Calu3 (cell line): ENCODE measurements around the gene ATG4D. TPM values are rescaled to one million over a fixed set of nuclear protein-coding genes. Genes with fewer than 3 reads are reported as not detected.

Source experiments
- BruUV-seq: library from RNA; stranded (reverse); fragments of 400-500 nt; replicated peaks from 2 replicates; lab custom pipeline; 2021; lab: Mats Ljungman, UMichigan
- CTCF ChIA-PET: fragments of 300-600 bp; sonication (Branson Sonifier 250); formaldehyde crosslinking; loops from one replicate; lab custom pipeline; 2022; ENCODE audit warnings: antibody characterized with exemption; lab: Charles Lee
- DNase-seq: peaks from one replicate; pipeline ENCODE4 v3.0.0; 2022
- H3K27ac Mint-ChIP-seq: one replicate; pipeline ENCODE4 v1.8.0; 2022; ENCODE audit warnings: mixed read lengths; ENCODE audit not compliant: unreplicated experiment
- H3K27me3 Mint-ChIP-seq: one replicate; pipeline ENCODE4 v1.8.0; 2022; ENCODE audit warnings: mixed read lengths; ENCODE audit not compliant: unreplicated experiment
- H3K36me3 Mint-ChIP-seq: one replicate; pipeline ENCODE4 v1.8.0; 2022; ENCODE audit warnings: mild to moderate bottlenecking, moderate library complexity, mixed read lengths; ENCODE audit not compliant: insufficient read depth, unreplicated experiment
- H3K4me1 Mint-ChIP-seq: one replicate; pipeline ENCODE4 v1.8.0; 2022; ENCODE audit warnings: mild to moderate bottlenecking, low read depth, mixed read lengths; ENCODE audit not compliant: unreplicated experiment
- H3K4me3 Mint-ChIP-seq: one replicate; pipeline ENCODE4 v1.8.0; 2022; ENCODE audit warnings: mild to moderate bottlenecking, low read depth, moderate library complexity, mixed read lengths; ENCODE audit not compliant: unreplicated experiment
- H3K9me3 Mint-ChIP-seq: one replicate; pipeline ENCODE4 v1.8.0; 2022; ENCODE audit warnings: low read depth, mixed read lengths; ENCODE audit not compliant: unreplicated experiment
- intact Hi-C: fragments of 100-400 bp; cut with micrococcal nuclease; formaldehyde crosslinking; loops from one replicate; pipeline ENCODE4 v1.10.0; 2022; ENCODE audit not compliant: unreplicated experiment
- total RNA-seq: library from RNA; stranded (reverse); gene quantifications from 2 replicates; pipeline ENCODE4 v1.2.3, GENCODE V29; 2022
- TF ChIP-seq, protein P1 (sequence below): fragments of 200-600 bp; IDR thresholded peaks from one replicate; pipeline ENCODE4 v1.8.0; 2022; ENCODE audit warnings: antibody characterized with exemption; ENCODE audit not compliant: unreplicated experiment

ATG4D gene
- total RNA-seq, 1 experiment from 2014 or later, result 24.5 TPM

DNA sequence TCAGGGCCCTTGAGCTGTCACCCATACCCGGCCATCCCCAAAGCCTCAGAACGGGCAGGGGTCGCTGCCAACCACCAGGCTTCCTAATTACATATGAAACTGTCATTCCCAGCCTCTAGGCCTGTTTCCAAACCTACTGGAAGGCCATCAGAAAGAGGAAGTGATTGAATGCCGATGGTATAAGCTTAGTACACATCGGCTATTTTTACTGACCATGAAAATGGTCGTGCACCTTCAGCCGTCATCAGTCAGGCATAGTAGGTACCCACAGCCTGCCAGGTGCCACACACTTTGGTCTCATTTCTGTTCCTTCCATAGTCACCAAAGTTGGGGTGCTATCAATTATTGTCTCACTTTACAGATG is 11.9 kb downstream of the ATG4D start:
- CTCF ChIA-PET, result interaction anchor here (0.5 kb wide), 1 partner anchor 235 kb away, joined by 4 read pairs; no protein-coding TSS in a partner anchor
- Mint-ChIP-seq H3K4me1 (no peaks in the 10 kb centered on the region), H3K36me3 (peaks cover 31% of the 10 kb centered on the region), H3K9me3 (no peaks in the 10 kb centered on the region), H3K4me3 (no peak overlapping the region), H3K27me3 (no peaks in the 10 kb centered on the region), H3K27ac (no peak overlapping the region)
- intact Hi-C loops, result no loop called here
- BruUV-seq, result no TSS peak
- DNase-seq, result no peak
- TF ChIP-seq, protein P1, sequence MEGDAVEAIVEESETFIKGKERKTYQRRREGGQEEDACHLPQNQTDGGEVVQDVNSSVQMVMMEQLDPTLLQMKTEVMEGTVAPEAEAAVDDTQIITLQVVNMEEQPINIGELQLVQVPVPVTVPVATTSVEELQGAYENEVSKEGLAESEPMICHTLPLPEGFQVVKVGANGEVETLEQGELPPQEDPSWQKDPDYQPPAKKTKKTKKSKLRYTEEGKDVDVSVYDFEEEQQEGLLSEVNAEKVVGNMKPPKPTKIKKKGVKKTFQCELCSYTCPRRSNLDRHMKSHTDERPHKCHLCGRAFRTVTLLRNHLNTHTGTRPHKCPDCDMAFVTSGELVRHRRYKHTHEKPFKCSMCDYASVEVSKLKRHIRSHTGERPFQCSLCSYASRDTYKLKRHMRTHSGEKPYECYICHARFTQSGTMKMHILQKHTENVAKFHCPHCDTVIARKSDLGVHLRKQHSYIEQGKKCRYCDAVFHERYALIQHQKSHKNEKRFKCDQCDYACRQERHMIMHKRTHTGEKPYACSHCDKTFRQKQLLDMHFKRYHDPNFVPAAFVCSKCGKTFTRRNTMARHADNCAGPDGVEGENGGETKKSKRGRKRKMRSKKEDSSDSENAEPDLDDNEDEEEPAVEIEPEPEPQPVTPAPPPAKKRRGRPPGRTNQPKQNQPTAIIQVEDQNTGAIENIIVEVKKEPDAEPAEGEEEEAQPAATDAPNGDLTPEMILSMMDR, result no peak

DNA sequence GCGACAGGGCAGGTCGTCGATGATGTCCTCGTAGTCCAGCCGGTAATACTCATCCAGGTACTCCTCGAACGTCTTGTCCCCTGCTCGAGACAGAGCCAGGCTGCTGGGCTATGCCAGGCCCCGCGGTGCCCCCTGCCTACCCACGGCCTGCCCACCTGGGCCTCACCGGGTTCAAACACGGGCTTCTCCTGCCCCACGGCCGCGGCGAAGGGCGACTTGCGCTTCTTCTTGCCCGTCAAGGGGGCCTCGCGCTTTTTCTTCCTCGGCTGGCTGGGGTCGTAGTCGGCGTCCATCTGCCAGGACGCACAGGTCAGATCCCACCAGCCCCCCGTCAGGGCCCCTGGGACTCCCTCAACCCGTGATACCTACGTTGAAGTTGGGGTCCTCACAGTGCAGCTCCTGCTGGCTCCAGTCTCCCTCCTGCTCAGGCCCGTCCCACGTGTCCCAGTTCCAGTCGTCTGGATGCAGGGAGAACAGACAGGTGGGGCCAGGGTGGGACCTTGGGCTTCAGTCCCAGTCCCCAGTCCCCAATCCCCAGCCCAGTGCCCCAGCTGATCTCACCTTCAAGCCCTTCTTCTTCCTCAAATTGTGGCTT is 14.0 kb downstream of the ATG4D start:
- peaks cover 31% of the 10 kb centered on the region for H3K36me3 Mint-ChIP-seq
- CTCF ChIA-PET, result no interaction called here
- no TSS peak for BruUV-seq

DNA sequence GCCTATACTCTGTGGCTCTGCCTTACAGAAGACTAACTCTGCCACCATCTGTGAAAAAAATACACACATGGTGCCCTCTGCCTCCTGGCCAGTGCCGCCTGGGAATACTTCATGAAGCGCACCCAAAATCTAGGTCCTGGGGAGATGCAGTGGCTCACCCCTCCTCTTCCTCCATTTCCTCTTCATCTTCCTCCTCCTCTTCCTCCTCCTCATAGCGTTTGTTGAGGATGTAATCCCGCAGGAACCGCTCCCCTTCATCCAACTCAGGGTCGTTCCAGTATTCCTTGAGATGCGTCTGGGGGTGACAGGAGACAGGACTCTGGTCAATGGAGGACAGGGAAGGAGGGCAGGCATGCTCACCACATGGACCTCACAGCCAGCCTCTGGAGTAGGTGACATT is 16.4 kb downstream of the ATG4D start:
- Mint-ChIP-seq H3K4me1 (peaks cover 6% of the 10 kb centered on the region), H3K4me3 (no peak overlapping the region), H3K9me3 (no peaks in the 10 kb centered on the region), H3K36me3 (peaks cover 26% of the 10 kb centered on the region), H3K27me3 (no peaks in the 10 kb centered on the region), H3K27ac (no peak overlapping the region)
- TF ChIP-seq, protein P1, result no peak
- no peak for DNase-seq
- BruUV-seq, result no TSS peak
- CTCF ChIA-PET, result no interaction called here
- intact Hi-C loops, result no loop called here

More for the DNA sequence above, 14.0 kb downstream of the ATG4D start:
- Mint-ChIP-seq H3K4me1 (no peaks in the 10 kb centered on the region), H3K9me3 (no peaks in the 10 kb centered on the region), H3K27me3 (no peaks in the 10 kb centered on the region), H3K27ac (no peak overlapping the region), H3K4me3 (no peak overlapping the region)
- TF ChIP-seq, protein P1, result no peak
- intact Hi-C loops, result no loop called here
- no peak for DNase-seq

DNA sequence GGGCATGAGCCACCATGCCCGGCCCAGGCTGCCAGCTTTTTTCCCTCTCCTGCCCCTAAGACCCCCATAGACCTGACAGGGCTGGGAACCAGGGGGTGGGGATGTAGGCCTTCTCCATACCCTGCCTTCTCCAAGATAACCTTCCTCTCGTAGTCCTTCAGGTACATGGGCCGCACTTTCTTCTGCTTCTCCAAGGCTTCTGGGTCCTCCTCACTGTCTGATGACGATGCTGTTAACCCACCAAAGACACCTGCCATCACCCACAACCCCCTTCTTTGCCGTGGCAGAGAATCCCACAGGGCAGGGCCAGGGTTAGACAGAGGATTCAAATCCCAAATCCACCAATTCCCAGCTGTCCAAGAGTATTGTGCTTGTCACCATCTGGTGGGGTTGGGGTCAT is 18.9 kb downstream of the ATG4D start:
- Mint-ChIP-seq H3K4me3 (no peak overlapping the region), H3K4me1 (peaks cover 16% of the 10 kb centered on the region), H3K9me3 (no peaks in the 10 kb centered on the region), H3K36me3 (peaks cover 42% of the 10 kb centered on the region), H3K27ac (no peak overlapping the region), H3K27me3 (no peaks in the 10 kb centered on the region)
- TF ChIP-seq, protein P1, result no peak
- CTCF ChIA-PET, result no interaction called here
- no TSS peak for BruUV-seq
- no peak for DNase-seq
- intact Hi-C loops, result no loop called here
